RWPE1 (cell line): ENCODE data around the gene SEMA4A.

Experiments
- CTCF ChIA-PET: fragments of 350-600 bp; sonication (Branson Sonifier 250); formaldehyde crosslinking; extraction: SDS; loops from one replicate; lab custom pipeline; 2021; lab: Yijun Ruan, JAX
- POLR2A ChIA-PET: fragments of 400-600 bp; formaldehyde crosslinking; extraction: SDS; loops from one replicate; lab custom pipeline; 2020; ENCODE audit warnings: antibody characterized with exemption; ENCODE audit not compliant: low non-redundant PET; lab: Yijun Ruan, JAX
- DNase-seq: peaks from one replicate; pipeline ENCODE4 v3.0.0; 2012; ENCODE audit warnings: low spot score
- H3K27ac ChIP-seq: fragments of 450-650 bp; 2 replicates; pipeline ENCODE4 v1.5.1; 2017
- TF ChIP-seq, protein P1 (sequence below): fragments of 450-650 bp; conservative IDR thresholded peaks from 2 replicates; pipeline ENCODE4 v1.5.1; 2017; ENCODE audit warnings: low read depth, mild to moderate bottlenecking

SEMA4A gene

DNA sequence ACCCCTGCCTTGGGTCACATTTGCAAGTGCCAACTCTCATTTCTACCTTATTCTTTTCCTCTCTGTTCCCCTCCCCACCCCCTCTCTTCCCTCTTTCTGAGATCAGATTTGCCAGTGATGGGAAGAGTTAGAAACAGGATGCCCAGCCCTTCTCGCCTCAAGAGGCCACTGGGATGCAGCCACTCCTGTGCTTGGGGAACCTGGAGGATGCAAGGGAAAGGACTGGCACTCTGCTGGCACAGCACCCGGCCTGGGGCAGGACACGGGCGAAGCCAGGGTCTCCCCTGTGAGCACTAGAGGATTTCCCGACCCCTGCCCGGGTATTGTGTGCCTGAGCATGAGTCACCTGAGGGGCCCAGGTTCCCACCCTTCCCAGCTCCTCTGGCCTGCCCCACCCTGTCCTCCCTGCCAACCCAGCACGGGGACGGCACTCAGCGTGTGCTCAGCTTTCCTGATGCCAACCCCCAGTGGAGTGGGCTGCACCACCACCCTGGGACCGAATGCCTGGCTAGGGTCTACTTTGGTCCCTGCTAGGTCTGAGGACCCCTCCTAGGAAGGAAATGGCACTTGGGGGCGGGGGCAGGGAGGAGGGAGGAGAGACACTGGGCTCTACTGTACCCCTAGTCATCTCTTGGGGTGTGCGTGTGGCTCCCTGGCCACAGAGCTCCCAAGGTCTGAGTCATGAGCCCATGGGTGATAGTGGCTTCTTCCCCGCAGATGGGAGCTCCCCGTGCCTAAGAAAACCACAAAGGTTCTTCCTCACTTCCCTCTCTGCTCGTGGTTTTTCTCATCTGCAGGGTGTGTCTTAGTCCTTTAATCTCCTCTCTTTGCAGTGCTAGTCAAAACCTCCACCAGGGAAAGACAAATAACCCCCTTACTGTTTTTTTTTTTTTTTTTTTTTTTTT lies 26.5 kb upstream of the SEMA4A start:
- CTCF ChIA-PET = interaction anchor here (0.5 to 2.8 kb wide), 5 partner anchors 31 to 242 kb away, joined by 3 to 11 read pairs (median 4); no protein-coding TSS in a partner anchor
- TF ChIP-seq, protein P1, sequence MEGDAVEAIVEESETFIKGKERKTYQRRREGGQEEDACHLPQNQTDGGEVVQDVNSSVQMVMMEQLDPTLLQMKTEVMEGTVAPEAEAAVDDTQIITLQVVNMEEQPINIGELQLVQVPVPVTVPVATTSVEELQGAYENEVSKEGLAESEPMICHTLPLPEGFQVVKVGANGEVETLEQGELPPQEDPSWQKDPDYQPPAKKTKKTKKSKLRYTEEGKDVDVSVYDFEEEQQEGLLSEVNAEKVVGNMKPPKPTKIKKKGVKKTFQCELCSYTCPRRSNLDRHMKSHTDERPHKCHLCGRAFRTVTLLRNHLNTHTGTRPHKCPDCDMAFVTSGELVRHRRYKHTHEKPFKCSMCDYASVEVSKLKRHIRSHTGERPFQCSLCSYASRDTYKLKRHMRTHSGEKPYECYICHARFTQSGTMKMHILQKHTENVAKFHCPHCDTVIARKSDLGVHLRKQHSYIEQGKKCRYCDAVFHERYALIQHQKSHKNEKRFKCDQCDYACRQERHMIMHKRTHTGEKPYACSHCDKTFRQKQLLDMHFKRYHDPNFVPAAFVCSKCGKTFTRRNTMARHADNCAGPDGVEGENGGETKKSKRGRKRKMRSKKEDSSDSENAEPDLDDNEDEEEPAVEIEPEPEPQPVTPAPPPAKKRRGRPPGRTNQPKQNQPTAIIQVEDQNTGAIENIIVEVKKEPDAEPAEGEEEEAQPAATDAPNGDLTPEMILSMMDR = no peak
- peak overlapping the region; percentile 100 for H3K27ac ChIP-seq
- DNase-seq = no peak
- POLR2A ChIA-PET = interaction anchor here (0.6 to 3.7 kb wide), 5 partner anchors 8 to 34 kb away, joined by 3 to 12 read pairs (median 7); partner anchors contain the start of gene LMNA

DNA sequence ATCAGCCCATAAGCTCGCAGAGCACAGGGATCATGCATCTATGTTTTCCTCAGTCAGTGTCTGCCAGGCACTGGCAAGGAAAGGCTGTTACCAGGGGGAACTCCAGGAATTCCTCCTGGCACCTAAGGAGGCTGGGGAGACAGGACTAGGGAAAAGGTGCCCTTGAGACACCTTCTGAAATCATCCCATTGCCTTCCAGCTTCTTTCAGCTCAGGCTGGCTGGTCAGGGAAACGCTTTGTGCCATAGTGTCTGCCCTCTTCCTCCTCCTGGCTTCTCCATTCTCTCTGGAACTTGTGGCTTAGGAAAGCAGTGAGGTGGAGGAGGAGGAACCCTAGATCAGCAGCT lies 25.1 kb upstream of the SEMA4A start:
- ChIA-PET POLR2A (interaction anchor here (3.7 kb wide), 1 partner anchor 13 kb away, joined by 12 read pairs; the partner anchor contains the start of gene LMNA), CTCF (interaction anchor here (0.8 to 4.5 kb wide), 3 partner anchors 32 to 97 kb away, joined by 3 to 57 read pairs (median 32); no protein-coding TSS in a partner anchor)
- TF ChIP-seq, protein P1 = no peak
- no peak for DNase-seq
- peak overlapping the region; percentile 100 for H3K27ac ChIP-seq

DNA sequence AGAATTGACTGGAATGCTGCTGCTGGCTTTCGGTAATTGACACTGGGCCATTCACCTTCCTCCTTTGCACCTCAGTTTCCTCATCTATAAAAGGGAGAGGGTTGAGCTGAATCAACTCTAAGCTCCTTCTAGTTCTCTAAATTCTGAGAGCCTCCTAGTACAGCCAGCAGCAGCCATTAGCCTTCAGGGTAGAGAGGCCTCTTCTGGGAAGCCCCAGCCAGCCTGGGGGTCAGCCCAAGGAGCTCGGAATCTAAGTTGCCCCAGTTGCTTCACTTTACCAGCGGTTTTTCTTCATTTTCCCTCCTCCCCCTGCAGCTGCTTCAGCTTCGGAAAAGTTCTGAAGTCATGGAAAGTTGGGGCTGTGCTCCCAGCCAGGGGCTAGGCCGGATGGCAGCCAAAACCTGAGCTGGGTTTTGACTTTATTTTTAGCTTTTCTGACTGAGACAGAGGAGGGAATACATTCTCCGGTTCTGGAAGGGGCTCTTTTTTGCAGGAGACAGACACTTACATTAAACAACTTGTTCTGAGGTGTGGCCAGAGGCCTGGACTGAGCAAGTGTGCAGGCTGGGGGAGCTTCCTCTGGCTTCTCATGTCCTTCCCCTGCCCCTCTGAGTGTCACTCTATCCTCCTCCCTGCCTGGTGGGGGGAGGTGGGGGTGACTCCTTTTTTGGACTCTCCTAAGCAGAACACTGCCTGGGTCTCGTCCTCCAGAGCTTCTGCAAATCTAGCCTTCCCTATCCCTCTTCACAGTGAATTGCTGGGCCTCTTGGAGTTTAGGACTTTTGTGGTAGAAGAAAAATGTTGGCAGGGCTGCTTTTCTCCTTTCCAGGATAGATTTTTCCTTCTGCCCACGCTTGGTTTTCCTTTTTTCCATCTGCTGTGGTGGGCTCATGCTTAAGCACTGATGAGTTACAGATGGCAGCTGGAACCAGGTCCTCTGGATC lies 24.5 kb upstream of the SEMA4A start:
- TF ChIP-seq, protein P1 = no peak
- ChIA-PET CTCF (interaction anchor here (0.6 to 4.5 kb wide), 12 partner anchors 12 to 96 kb away, joined by 3 to 57 read pairs (median 4); no protein-coding TSS in a partner anchor), POLR2A (interaction anchor here (0.7 to 3.7 kb wide), 3 partner anchors 14 to 30 kb away, joined by 5 to 12 read pairs (median 5); partner anchors contain the start of gene LMNA)
- peak overlapping the region; percentile 100 for H3K27ac ChIP-seq
- no peak for DNase-seq

DNA sequence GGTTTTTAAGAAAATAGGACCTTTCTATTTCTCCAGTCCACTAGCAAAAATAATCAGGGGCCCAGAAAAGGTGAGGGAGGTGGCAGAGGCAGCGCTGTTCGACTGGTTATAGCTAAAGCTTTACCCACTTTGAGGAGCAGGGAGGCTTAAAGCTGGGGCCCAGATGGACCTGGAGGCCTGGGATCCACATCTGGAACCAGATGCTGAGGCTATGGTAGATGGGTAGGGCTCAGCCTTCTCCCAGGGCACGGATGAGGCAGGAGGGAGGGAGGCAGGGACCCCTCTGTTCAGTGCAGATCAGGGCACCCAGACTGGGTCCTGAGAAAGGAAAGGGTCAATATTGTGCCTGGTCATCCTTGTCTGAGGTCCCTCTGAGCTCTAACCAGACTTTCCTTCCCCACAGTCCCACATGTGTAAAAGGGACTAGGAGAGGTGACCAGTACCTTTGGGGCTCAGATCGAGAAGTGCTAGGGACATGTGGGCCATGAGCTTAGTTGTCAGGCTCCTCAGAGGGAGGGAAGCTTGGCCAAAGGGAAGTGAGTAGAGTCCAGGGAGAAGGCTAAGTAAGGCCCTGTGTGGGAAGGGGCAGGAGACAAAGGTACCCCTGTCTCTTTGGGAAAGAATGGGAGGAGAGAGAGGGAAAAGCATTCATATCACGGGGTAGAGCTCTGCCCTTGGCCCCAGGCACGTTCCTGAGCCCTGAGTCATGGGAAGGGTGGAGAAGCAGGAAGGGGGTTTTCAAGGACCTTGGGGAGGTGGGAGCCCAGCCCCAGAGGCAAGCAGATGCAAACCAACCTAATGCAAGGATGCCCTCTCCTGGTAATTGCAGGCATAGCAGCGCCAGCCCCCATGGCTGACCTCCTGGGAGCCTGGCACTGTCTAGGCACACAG lies 23.5 kb upstream of the SEMA4A start:
- DNase-seq = peak; percentile 90
- H3K27ac ChIP-seq = peak overlapping the region; percentile 100
- TF ChIP-seq, protein P1 = peak; percentile 96
- CTCF ChIA-PET = interaction anchor here (0.6 to 4.5 kb wide), 23 partner anchors 8 to 101 kb away, joined by 3 to 57 read pairs (median 4); no protein-coding TSS in a partner anchor
- POLR2A ChIA-PET = interaction anchor here (0.5 to 1.7 kb wide), 3 partner anchors 8 to 31 kb away, joined by 4 to 5 read pairs (median 5); no protein-coding TSS in a partner anchor

DNA sequence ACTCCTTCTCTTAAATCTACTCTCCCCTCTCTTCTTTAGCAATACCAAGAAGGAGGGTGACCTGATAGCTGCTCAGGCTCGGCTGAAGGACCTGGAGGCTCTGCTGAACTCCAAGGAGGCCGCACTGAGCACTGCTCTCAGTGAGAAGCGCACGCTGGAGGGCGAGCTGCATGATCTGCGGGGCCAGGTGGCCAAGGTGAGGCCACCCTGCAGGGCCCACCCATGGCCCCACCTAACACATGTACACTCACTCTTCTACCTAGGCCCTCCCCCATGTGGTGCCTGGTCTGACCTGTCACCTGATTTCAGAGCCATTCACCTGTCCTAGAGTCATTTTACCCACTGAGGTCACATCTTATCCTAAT lies 22.8 kb upstream of the SEMA4A start:
- no peak for DNase-seq
- H3K27ac ChIP-seq = peak overlapping the region; percentile 100
- POLR2A ChIA-PET = interaction anchor here (0.5 to 1.7 kb wide), 2 partner anchors 9 to 32 kb away, joined by 4 to 5 read pairs; no protein-coding TSS in a partner anchor
- CTCF ChIA-PET = interaction anchor here (0.6 to 4.5 kb wide), 12 partner anchors 9 to 101 kb away, joined by 3 to 57 read pairs (median 5); no protein-coding TSS in a partner anchor
- TF ChIP-seq, protein P1 = peak; percentile 51
